ENCODE data around the gene ARHGEF33.
"Not testable (repeated sequence)": the region's sequence is repeated elsewhere in the genome, so short reads cannot be mapped to it uniquely, and the experiment has no call there.

The ARHGEF33 gene

GRCh38 chr2:38907743-38908562 is 18.3 kb downstream of the ARHGEF33 start:
- no peak overlapping the region for H3K27ac ChIP-seq
- DNase-seq (ENCODE audit: low read depth, low spot score) = no peak

DNA sequence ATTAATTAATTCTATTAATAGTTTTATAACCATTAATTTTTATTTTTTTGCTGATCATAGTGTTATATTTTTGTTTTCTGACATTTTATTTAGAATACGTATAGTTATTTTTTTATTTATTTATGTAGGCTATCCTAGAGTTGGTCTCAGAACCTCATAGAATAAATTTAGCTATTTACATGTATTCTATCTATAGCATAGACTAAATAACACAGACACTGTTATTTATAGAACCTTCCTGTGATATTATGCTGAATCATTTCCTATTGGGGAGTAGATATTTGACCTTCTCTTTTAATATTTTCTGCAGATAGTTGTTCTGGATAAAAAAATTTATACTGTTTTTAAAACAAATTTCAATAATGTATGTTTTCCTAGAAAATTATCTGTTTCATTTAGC is 20.2 kb downstream of the ARHGEF33 start:
- DNase-seq (ENCODE audit: low read depth, low spot score) = no peak
- H3K27ac ChIP-seq = no peak overlapping the region

GRCh38 chr2:38911191-38911590 is 21.5 kb downstream of the ARHGEF33 start:
- no peak overlapping the region for H3K27ac ChIP-seq
- no peak for DNase-seq (ENCODE audit: low read depth, low spot score)

DNA sequence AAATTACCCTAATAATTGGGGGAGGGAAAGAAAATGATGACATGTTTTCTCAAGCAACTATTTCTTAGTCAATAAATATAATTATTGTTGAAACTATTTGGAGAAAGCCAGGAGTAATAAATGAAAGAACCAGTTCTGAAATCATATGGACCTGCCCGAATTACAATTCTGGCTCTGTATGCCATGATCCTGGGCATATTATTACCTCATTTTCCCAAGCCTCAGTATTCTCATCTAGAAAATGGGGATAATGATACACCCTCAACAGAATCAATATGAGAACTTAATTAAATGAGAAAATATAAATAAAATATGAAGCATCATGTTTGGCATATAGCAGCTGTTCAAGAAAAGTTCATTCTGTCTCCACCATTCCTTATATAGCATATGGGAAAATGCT is 22.9 kb downstream of the ARHGEF33 start:
- DNase-seq (ENCODE audit: low read depth, low spot score) = no peak
- no peak overlapping the region for H3K27ac ChIP-seq

GRCh38 chr2:38922389-38922788 is 32.7 kb downstream of the ARHGEF33 start:
- H3K27ac ChIP-seq = no peak overlapping the region
- no peak for DNase-seq (ENCODE audit: low read depth, low spot score)

DNA sequence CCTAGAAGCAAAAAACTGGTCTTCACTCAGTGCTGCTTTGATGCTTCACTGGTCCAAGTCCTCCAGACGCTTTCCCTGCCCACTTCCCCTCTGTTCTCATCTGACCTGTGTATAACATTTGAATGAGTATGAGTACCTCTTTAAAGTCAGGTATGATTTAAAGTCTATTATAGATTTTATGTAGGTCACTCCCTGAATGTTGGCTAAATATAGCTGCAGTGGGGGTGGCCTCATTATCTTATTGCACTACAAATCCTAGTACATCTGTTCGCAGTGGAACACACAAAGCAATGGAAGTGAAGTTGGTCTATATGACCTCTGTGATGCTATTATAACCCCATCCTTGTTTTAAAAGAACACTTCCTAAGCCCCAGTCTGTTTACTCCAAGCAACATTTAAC is 33.2 kb downstream of the ARHGEF33 start:
- no peak overlapping the region for H3K27ac ChIP-seq
- no peak for DNase-seq (ENCODE audit: low read depth, low spot score)

DNA sequence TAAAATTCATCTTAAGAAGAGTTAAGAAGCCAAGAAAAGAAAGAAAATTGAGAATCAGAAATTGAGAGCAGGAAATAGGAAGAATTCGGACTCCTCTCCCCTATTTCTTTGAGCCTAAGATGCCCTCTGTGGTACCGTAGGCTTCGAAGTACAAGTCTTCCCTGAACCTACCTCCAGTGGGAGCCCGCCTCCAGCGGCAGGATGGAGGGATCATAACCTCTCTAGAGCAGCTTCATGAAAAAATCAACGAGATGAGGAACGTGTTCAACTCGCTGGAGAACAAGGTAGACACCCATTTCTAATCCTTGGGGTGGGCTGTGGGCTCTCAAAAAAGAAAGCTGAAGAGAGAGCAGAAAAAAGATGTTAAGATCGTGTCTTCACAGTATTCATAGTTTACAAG is 36.3 kb downstream of the ARHGEF33 start:
- H3K27ac ChIP-seq = no peak overlapping the region
- no peak for DNase-seq (ENCODE audit: low read depth, low spot score)

- no peak overlapping the region for H3K27ac ChIP-seq
- no peak for DNase-seq (ENCODE audit: low read depth, low spot score)
Measured at GRCh38 chr2:38930600-38930999, 40.9 kb downstream of the ARHGEF33 start.

DNA sequence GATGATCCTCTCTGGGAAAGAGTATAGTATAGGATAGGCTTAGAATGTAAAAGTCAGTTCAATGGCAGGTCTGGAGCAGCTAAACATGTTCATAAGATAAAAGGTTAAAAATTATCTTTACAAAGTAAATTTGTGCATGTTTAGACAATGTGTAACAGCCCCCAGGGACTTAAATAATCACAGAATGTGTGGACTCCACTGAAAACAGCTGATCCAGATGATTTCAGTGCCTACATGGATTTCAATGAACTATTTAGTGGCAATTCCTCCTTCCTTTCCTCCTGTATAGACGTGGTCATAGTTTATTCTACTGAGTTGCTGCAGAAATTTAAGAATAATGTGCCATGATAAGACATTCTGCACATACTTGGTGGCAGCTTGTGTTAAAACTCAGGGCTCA is 42.9 kb downstream of the ARHGEF33 start:
- no peak overlapping the region for H3K27ac ChIP-seq
- no peak for DNase-seq (ENCODE audit: low read depth, low spot score)

GRCh38 chr2:38933653-38934052 is 44.0 kb downstream of the ARHGEF33 start:
- no peak for DNase-seq (ENCODE audit: low read depth, low spot score)
- H3K27ac ChIP-seq = no peak overlapping the region

DNA sequence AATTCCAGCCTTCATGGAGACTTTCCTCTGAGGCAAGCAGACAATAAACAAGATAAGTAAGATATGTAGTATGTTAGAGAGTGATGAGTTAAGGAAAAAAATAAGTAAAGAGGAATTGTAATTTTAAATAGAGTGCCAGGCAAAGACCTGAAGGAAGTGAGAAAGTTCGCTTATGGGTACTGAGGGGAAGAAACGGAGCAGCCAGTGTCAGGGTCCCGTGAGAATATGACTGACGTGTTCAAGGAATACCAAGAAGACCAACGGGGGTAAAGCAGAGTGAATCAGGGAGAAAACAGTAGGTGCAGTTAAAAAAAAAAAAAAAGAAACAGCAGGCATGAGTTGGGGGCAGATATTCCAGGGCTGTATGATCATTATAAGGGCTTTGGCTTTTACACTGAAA is 45.1 kb downstream of the ARHGEF33 start:
- H3K27ac ChIP-seq = no peak overlapping the region
- no peak for DNase-seq (ENCODE audit: low read depth, low spot score)

DNA sequence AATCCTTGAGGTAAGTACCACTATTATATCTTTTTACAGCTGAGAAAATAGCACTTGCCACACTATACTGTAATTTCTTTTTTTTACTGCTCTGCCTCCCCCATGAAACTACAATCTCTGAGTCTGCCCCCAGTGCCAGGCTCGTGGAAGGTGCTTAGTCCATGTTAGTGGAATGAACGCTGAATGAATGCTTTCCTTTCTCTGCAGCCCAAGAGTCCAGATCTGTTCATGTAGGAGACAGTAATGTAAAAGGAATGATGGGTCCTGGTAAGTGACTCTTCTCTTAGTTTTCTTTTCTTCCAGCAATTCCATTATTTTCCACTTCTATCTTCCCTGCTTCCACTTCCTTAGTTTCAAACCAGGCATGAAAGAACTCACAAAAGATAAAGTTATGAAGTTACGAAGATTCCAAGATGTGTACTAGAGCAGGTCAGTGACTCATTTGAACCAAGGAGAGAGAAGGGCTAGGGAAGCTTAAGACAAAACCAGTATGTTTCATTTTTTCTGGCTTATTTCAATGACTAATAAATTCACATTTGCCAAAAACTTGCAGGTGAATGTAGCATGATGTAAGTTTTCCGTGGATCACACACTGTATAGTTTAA is 46.0 kb downstream of the ARHGEF33 start:
- no peak for DNase-seq (ENCODE audit: low read depth, low spot score)

DNA sequence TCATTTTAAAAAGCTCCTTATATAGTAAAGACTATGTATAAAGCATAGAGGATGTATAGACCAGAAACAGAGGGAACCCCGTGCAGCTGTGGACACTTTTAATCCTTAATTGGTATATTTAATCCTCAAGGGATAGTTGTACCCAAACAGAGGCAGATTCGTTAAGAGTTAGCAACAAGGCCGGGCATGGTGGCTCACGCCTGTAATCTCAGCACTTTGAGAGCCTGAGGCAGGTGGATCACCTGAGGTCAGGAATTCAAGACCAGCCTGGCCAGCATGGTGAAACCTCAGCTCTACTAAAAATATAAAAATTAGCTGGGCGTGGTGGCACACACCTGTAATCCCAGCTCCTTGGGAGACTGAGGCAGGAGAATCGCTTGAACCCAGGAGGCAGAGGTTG is 46.8 kb downstream of the ARHGEF33 start:
- not testable (repeated sequence) for H3K27ac ChIP-seq; DNase-seq (ENCODE audit: low read depth, low spot score)

More for the DNA sequence above, 46.0 kb downstream of the ARHGEF33 start:
- H3K27ac ChIP-seq = no peak overlapping the region

DNA sequence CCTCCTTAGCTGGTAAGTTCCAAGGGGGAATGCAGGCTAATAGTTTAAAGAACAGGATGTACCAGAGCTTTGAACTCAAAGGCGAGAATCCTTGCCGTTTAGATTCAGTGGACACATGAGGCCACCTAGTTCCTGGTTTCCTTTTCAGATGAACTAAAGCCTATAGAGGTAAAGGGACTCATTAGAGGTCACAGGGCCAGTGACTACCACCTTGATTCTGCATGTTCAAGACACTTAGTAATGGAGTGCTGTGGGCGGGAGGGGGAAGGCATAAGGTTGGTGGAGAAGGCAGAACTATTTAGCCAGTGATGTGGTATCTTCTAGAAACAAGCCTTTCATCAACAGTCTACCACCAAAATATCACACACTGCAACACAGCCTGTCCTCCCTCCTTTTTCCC is 47.9 kb downstream of the ARHGEF33 start:
- H3K27ac ChIP-seq = no peak overlapping the region
- no peak for DNase-seq (ENCODE audit: low read depth, low spot score)

GRCh38 chr2:38940746-38941145 is 51.1 kb downstream of the ARHGEF33 start:
- DNase-seq (ENCODE audit: low read depth, low spot score) = no peak
- no peak overlapping the region for H3K27ac ChIP-seq

DNA sequence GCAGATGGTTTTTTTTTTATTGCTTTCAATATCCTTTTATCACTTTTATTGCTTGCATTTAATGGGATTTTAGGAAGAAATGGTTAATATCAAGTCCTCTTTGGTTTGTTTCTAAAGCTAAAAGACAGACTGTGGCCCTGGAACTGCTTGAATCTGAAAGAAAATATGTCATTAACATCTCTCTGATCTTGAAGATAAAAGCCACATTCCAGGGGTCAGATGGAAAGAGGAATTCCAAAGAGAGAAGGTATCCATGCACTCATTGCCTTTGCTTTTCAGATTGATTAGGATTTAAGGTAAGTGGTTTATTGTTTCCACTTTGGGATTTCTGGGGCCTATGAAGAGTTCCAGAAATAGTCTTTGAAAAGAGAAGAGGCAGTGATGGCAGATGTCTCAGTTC is 54.1 kb downstream of the ARHGEF33 start:
- no peak overlapping the region for H3K27ac ChIP-seq
- DNase-seq (ENCODE audit: low read depth, low spot score) = no peak

DNA sequence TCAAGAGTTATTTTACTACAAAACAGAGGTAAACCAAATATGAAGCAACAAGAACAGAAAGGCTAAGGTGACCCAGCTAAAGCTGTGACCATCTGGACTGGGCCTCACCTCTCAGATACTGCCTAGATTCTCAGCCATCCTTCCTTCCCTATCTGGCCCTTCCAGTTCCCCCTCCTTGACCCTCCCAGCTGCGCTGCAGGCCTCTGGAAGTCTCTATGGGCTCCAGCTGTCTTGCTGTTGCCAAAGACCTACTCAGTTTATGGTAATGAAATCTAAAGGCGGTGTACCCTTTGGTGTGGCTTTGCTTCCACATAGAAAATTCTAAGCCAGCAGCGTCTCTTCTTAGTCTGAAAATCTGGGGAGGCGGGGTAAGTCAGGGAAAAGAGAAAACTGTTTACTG is 55.7 kb downstream of the ARHGEF33 start:
- DNase-seq (ENCODE audit: low read depth, low spot score) = no peak
- no peak overlapping the region for H3K27ac ChIP-seq

- no peak overlapping the region for H3K27ac ChIP-seq
- DNase-seq (ENCODE audit: low read depth, low spot score) = no peak
Measured at GRCh38 chr2:38945911-38946310, 56.2 kb downstream of the ARHGEF33 start.

DNA sequence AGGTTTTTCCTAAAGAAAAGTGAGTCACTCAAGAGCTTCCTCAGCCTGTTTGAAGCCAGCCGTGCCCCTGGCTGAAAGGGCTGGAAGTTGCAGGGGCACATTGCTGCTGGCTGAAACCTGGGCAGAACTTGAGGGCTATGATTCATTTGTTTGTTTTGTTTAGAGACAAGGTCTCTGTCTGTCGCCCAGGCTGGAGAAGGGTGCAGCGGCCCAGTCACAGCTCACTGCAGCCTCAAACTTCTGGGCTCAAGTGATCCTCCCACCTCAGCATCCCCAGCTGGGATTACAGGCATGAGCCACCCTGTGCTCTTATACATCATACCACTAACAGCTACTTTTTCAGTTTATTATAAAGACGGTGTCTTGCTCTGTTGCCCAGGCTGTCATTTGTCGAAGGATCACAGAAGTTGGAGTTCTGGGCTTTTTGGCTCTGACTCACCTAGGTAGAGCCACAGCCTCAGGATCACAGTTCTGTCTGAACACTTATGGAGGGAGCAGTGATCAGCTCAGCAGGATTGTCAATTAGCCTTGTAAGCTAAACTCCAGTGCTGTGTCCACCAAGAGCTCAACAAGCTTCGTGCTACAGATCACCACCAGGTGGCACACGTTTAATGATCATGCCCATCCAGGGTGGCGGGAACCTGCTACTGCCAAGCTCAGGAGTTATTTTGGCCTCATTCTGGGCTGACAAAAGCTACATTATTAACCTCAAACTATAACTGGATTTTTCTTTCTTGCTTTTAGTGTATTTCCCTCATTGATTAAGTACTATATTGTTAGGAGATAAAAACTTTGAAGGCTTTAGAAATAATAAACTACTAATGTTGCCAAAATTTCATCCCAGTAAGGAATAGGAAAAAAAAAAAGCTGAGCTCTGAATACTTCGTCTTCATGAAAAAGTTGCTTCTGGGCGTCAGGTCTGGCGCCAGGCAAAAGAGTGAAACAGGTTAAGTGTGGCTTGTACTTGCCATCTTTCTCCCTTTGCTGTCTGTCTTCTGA is 57.9 kb downstream of the ARHGEF33 start:
- peak; percentile 79 for DNase-seq (ENCODE audit: low read depth, low spot score)

DNA sequence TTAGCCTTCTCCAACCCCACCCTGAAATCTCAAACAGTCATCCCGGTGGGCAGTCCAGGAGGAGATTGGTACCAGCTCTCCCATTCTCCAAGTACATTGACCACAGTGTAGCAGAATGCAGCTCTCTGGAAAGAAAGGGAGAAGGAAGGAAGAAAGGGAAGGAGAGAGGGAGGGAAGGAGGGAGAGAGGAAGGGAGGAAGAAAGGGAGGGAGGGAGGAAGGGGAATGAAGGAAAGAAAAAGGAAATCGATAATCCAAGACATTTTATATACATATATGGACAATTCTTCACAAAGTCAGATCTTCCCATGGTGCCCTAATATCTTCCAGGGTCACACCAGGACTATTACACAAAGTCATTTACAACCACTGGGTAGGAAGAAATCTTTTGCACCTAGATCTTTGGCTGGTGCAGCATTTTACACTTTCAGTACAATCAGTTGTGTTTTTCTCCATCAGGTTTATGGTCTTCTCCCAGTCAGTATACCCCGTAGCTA is 58.8 kb downstream of the ARHGEF33 start:
- H3K27ac ChIP-seq = no peak overlapping the region
- DNase-seq (ENCODE audit: low read depth, low spot score) = no peak

More for the DNA sequence above, 57.9 kb downstream of the ARHGEF33 start:
- H3K27ac ChIP-seq = peak overlapping the region; percentile 26

GRCh38 chr2:38948995-38949394 is 59.3 kb downstream of the ARHGEF33 start:
- no peak for DNase-seq (ENCODE audit: low read depth, low spot score)

More at GRCh38 chr2:38948995-38949394, 59.3 kb downstream of the ARHGEF33 start:
- H3K27ac ChIP-seq = no peak overlapping the region
